ENCODE results near the gene IL7R.
A peak's percentile ranks its signal among the peaks of the same experiment; 100 is the strongest.

The IL7R gene

DNA sequence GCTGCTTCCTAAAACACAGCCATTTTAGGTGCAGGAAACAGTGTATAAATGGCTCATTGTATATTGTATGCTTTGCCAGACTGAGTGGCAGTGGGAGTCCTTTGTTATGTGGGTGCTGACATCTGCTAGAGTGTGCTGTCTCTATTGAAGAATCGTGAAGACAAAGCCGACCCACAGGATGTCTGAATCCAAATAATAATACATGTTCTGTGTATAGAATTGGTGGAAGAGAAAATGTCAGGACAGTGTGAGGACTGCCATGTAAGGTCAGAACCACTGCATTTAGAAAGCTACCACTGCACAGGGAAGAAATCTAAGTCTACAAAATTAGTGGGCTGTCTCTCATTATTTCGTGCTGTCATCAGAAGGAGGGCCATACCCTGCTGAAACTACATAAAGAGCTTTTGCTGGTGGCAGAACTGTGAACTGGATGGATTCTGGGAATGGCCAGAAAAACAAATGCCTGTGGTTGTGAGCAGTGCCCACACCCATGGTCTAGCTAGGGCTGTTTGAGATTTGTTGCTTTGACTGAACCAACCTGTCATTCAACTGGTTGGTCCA lies 2.5 kb downstream of the IL7R start:
- Histone ChIP-seq H3K36me3 (ENCODE audit: insufficient read depth, low read length) (peaks cover 3% of the 10 kb centered on the region), H3K4me3 (ENCODE audit: low read length) (peak overlapping the region; percentile 26), H3K4me1 (ENCODE audit: control insufficient read depth, insufficient read depth, low read length) (peaks cover 67% of the 10 kb centered on the region), H3K27me3 (ENCODE audit: control insufficient read depth, insufficient read depth, low read length) (no peaks in the 10 kb centered on the region), H3K4me2 (ENCODE audit: low read length) (peak overlapping the region; percentile 46), H3K9me3 (replicated peaks; ENCODE audit: low read length) (no peaks in the 10 kb centered on the region), H3K9ac (ENCODE audit: low read depth, low read length) (no peak overlapping the region)

DNA sequence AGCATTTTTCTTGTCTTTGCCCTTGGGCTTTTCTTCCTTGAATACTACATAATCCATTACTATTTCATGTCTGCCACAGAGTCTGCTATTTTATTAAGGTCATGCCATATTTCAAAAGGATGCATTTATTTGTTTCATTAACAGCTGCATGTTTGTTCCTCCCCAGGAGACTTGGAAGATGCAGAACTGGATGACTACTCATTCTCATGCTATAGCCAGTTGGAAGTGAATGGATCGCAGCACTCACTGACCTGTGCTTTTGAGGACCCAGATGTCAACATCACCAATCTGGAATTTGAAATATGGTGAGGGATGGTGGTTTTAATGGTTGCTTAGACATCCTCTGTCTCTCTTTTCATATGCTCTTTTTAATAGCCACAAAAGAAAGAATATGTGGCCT lies 4.0 kb downstream of the IL7R start:
- Histone ChIP-seq H3K4me3 (ENCODE audit: low read length) (no peak overlapping the region), H3K4me1 (ENCODE audit: control insufficient read depth, insufficient read depth, low read length) (peaks cover 59% of the 10 kb centered on the region), H3K36me3 (ENCODE audit: insufficient read depth, low read length) (peaks cover 3% of the 10 kb centered on the region), H3K27me3 (ENCODE audit: control insufficient read depth, insufficient read depth, low read length) (no peaks in the 10 kb centered on the region), H3K9me3 (replicated peaks; ENCODE audit: low read length) (no peaks in the 10 kb centered on the region), H3K4me2 (ENCODE audit: low read length) (no peak overlapping the region), H3K9ac (ENCODE audit: low read depth, low read length) (no peak overlapping the region)

DNA sequence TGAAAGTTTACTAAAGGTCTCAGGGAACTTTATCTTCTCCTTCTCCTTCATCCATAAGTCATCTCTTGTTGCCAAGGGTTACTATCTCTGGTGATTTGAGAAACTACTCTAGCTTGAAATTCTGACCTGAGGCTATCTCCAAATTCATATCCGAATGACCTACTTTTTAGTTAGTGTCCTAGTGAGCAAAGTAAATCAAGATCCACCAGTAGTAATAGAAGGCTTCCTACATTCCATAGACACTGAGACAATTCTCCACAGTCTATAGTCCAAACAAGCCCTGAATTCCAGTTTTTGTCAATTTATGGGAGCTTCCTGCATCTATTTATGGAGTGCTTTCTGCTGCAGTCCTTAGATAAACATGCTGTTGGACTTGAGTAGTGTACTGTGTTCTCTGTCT lies 5.0 kb downstream of the IL7R start:
- Histone ChIP-seq H3K9me3 (replicated peaks; ENCODE audit: low read length) (no peaks in the 10 kb centered on the region), H3K4me3 (ENCODE audit: low read length) (no peak overlapping the region), H3K36me3 (ENCODE audit: insufficient read depth, low read length) (peaks cover 3% of the 10 kb centered on the region), H3K27me3 (ENCODE audit: control insufficient read depth, insufficient read depth, low read length) (no peaks in the 10 kb centered on the region), H3K4me1 (ENCODE audit: control insufficient read depth, insufficient read depth, low read length) (peaks cover 50% of the 10 kb centered on the region), H3K4me2 (ENCODE audit: low read length) (no peak overlapping the region), H3K9ac (ENCODE audit: low read depth, low read length) (no peak overlapping the region)

DNA sequence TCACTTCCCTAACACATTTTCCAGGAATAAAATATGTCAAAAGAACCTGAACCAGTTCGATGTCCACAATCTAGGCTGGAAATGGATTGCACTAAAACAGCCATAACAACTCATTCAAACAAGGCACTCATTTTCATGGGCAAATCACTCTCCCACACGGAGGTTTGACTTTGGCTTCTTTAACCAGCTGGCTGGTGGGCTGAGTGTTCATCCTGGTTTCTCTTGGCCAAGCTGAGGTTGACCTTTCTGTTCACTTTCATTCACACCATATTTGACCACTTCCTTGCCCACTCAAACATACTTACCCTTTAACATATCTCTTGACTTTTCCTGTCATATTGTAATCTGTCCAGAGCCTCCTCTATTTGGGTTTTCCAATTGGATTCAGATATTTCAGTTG lies 5.4 kb downstream of the IL7R start:
- Histone ChIP-seq H3K9me3 (replicated peaks; ENCODE audit: low read length) (no peaks in the 10 kb centered on the region), H3K4me2 (ENCODE audit: low read length) (no peak overlapping the region), H3K36me3 (ENCODE audit: insufficient read depth, low read length) (peaks cover 3% of the 10 kb centered on the region), H3K9ac (ENCODE audit: low read depth, low read length) (no peak overlapping the region), H3K4me3 (ENCODE audit: low read length) (no peak overlapping the region), H3K4me1 (ENCODE audit: control insufficient read depth, insufficient read depth, low read length) (peaks cover 45% of the 10 kb centered on the region), H3K27me3 (ENCODE audit: control insufficient read depth, insufficient read depth, low read length) (no peaks in the 10 kb centered on the region)

DNA sequence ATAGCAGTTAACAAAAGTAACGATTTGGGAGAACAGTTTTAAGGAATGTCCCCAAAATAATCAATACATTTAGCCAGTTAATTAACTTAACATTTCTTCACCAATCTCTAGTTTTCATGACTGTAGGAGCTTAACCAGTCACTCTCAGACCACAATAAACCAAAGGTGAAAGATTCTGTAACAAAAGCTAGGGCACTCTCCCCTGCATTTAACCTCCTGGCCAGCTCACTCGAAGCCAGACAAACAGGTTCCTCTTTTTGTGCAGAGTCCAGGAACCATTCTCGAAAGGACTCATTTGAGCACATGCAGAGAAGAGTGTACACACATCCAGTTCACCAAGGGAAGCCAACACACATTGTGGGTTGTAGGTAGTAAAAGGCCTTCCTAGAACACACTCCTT lies 6.5 kb downstream of the IL7R start:
- Histone ChIP-seq H3K4me2 (ENCODE audit: low read length) (no peak overlapping the region), H3K9me3 (replicated peaks; ENCODE audit: low read length) (no peaks in the 10 kb centered on the region), H3K27me3 (ENCODE audit: control insufficient read depth, insufficient read depth, low read length) (no peaks in the 10 kb centered on the region), H3K4me1 (ENCODE audit: control insufficient read depth, insufficient read depth, low read length) (peaks cover 37% of the 10 kb centered on the region), H3K9ac (ENCODE audit: low read depth, low read length) (no peak overlapping the region), H3K4me3 (ENCODE audit: low read length) (no peak overlapping the region), H3K36me3 (ENCODE audit: insufficient read depth, low read length) (peaks cover 6% of the 10 kb centered on the region)

DNA sequence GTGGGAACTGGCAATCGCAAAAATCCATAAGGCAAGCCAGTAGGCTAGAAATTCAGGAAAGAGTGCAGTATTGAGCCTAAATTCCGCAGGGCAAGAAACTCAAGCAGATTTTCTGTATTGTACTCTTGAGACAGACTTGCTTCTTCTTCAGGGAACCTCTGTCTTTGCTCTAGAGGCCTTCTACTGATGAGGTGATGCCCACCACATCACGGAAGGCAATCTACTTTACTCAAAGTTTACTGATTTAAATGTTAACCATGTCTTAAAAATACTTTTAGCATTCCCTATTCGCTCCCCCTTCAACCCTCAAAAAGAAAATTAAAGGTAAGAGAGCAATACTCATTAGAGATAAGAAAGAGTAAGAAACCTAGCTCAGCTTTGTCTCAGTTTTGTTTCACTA lies 11.3 kb downstream of the IL7R start:
- H3K36me3 ChIP-seq (ENCODE audit: insufficient read depth, low read length), result peaks cover 7% of the 10 kb centered on the region
- H3K4me1 ChIP-seq (ENCODE audit: control insufficient read depth, insufficient read depth, low read length), result no peaks in the 10 kb centered on the region
- H3K9ac ChIP-seq (ENCODE audit: low read depth, low read length), result no peak overlapping the region
- H3K4me3 ChIP-seq (ENCODE audit: low read length), result no peak overlapping the region
- H3K9me3 ChIP-seq (replicated peaks; ENCODE audit: low read length), result no peaks in the 10 kb centered on the region
- no peaks in the 10 kb centered on the region for H3K27me3 ChIP-seq (ENCODE audit: control insufficient read depth, insufficient read depth, low read length)
- H3K4me2 ChIP-seq (ENCODE audit: low read length), result no peak overlapping the region

DNA sequence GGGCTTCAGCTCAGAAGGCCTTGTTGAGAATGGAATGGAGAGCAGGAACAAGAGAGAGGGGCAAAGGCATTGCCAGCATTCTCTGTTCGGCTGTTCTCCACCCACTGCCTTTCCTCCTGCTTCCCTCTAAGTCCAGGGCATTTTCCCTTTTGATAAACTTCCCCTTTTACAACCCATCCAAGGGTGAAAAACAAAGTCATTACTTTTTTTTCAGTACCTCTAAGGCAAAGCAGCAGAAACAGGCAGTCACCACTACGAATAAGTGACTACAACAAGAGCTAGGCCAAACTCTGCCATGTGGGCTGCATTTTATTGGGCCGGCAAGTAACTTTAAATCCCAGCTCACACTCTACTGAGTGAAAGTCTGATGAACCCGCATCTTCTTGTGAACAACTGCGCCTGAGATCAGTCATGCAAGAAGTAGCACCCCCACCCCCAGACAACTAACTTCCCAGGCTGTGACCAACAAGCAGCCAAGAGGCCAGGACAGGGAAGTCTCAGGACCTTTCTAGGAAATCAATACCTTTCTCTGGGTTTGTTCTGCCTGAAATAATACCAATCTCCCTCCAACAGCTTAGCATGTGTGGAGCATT lies 13.1 kb downstream of the IL7R start:
- no peaks in the 10 kb centered on the region for H3K4me1 ChIP-seq (ENCODE audit: control insufficient read depth, insufficient read depth, low read length)
- no peaks in the 10 kb centered on the region for H3K9me3 ChIP-seq (replicated peaks; ENCODE audit: low read length)
- no peak overlapping the region for H3K9ac ChIP-seq (ENCODE audit: low read depth, low read length)
- peaks cover 7% of the 10 kb centered on the region for H3K36me3 ChIP-seq (ENCODE audit: insufficient read depth, low read length)
- H3K4me3 ChIP-seq (ENCODE audit: low read length), result no peak overlapping the region
- H3K4me2 ChIP-seq (ENCODE audit: low read length), result no peak overlapping the region
- no peaks in the 10 kb centered on the region for H3K27me3 ChIP-seq (ENCODE audit: control insufficient read depth, insufficient read depth, low read length)

DNA sequence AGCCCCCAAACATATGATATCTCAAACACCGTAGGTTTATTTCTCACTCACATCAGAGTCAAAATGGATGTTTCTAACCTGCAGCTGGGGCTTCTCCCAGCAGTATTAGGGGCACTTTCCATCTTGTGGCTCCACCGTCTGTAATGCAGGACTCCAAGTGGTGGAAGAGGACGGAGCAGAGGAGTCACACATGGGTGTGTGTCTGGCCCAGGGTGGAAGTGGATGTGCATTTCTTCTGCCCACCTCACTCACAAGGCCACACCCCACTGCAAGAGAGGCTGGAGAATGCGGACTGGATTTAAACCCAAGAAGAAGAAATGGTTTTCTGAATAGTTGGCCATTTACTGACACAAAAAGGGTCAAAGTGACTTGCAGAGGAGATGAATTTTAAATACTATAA lies 13.9 kb downstream of the IL7R start:
- Histone ChIP-seq H3K9ac (ENCODE audit: low read depth, low read length) (no peak overlapping the region), H3K36me3 (ENCODE audit: insufficient read depth, low read length) (peaks cover 7% of the 10 kb centered on the region), H3K4me1 (ENCODE audit: control insufficient read depth, insufficient read depth, low read length) (no peaks in the 10 kb centered on the region)

DNA sequence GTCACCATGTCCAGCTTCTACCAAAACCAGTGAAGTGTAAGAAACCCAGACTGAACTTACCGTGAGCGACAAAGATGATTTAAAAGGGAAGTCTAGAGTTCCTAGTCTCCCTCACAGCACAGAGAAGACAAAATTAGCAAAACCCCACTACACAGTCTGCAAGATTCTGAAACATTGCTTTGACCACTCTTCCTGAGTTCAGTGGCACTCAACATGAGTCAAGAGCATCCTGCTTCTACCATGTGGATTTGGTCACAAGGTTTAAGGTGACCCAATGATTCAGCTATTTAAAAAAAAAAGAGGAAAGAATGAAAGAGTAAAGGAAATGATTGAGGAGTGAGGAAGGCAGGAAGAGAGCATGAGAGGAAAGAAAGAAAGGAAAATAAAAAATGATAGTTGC lies 19.8 kb downstream of the IL7R start:
- peaks cover 7% of the 10 kb centered on the region for H3K36me3 ChIP-seq (ENCODE audit: insufficient read depth, low read length)
- H3K4me2 ChIP-seq (ENCODE audit: low read length), result no peak overlapping the region
- H3K9ac ChIP-seq (ENCODE audit: low read depth, low read length), result no peak overlapping the region
- no peak overlapping the region for H3K4me3 ChIP-seq (ENCODE audit: low read length)
- H3K9me3 ChIP-seq (replicated peaks; ENCODE audit: low read length), result no peaks in the 10 kb centered on the region
- peaks cover 7% of the 10 kb centered on the region for H3K4me1 ChIP-seq (ENCODE audit: control insufficient read depth, insufficient read depth, low read length)
- H3K27me3 ChIP-seq (ENCODE audit: control insufficient read depth, insufficient read depth, low read length), result no peaks in the 10 kb centered on the region

More for the DNA sequence above, 13.9 kb downstream of the IL7R start:
- Histone ChIP-seq H3K9me3 (replicated peaks; ENCODE audit: low read length) (no peaks in the 10 kb centered on the region), H3K4me3 (ENCODE audit: low read length) (no peak overlapping the region), H3K27me3 (ENCODE audit: control insufficient read depth, insufficient read depth, low read length) (no peaks in the 10 kb centered on the region), H3K4me2 (ENCODE audit: low read length) (no peak overlapping the region)

DNA sequence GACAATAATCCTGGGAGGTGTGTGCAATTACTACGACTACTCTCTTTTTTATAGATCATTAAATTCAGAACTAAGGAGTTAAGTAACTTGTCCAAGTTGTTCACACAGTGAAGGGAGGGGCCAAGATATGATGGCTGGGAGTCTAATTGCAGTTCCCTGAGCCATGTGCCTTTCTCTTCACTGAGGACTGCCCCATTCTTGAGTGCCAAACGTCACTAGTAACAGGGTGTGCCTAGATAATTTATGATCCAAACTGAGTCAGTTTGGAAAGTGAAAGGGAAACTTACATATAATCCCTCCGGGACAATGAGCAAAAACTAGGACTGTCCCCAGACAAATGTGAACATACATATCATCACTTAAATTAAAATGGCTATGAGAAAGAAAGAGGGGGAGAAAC lies 20.2 kb downstream of the IL7R start:
- H3K9me3 ChIP-seq (replicated peaks; ENCODE audit: low read length), result no peaks in the 10 kb centered on the region
- no peaks in the 10 kb centered on the region for H3K27me3 ChIP-seq (ENCODE audit: control insufficient read depth, insufficient read depth, low read length)
- H3K4me1 ChIP-seq (ENCODE audit: control insufficient read depth, insufficient read depth, low read length), result peaks cover 7% of the 10 kb centered on the region
- no peak overlapping the region for H3K4me3 ChIP-seq (ENCODE audit: low read length)
- peaks cover 7% of the 10 kb centered on the region for H3K36me3 ChIP-seq (ENCODE audit: insufficient read depth, low read length)
- no peak overlapping the region for H3K4me2 ChIP-seq (ENCODE audit: low read length)
- H3K9ac ChIP-seq (ENCODE audit: low read depth, low read length), result no peak overlapping the region

DNA sequence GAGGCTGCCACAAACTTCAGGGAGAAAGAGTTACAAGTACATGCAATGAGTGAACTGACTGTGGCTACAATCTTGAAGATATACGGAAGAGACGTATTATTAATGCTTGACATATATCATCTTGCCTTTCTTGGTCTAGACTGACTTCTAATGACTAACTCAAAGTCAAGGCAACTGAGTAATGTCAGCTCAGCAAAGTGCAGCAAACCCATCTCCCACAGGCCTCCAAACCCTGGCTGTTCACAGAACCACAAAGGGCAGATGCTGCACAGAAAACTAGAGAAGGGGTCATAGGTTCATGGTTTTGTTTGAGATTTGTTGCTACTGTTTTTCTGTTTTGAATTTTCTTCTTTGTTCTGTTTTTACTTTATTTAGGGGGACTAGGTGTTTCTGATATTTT lies 21.0 kb downstream of the IL7R start:
- H3K4me3 ChIP-seq (ENCODE audit: low read length), result no peak overlapping the region
- H3K4me1 ChIP-seq (ENCODE audit: control insufficient read depth, insufficient read depth, low read length), result peaks cover 7% of the 10 kb centered on the region
- no peaks in the 10 kb centered on the region for H3K9me3 ChIP-seq (replicated peaks; ENCODE audit: low read length)
- H3K27me3 ChIP-seq (ENCODE audit: control insufficient read depth, insufficient read depth, low read length), result no peaks in the 10 kb centered on the region
- no peak overlapping the region for H3K4me2 ChIP-seq (ENCODE audit: low read length)
- peaks cover 7% of the 10 kb centered on the region for H3K36me3 ChIP-seq (ENCODE audit: insufficient read depth, low read length)
- no peak overlapping the region for H3K9ac ChIP-seq (ENCODE audit: low read depth, low read length)

DNA sequence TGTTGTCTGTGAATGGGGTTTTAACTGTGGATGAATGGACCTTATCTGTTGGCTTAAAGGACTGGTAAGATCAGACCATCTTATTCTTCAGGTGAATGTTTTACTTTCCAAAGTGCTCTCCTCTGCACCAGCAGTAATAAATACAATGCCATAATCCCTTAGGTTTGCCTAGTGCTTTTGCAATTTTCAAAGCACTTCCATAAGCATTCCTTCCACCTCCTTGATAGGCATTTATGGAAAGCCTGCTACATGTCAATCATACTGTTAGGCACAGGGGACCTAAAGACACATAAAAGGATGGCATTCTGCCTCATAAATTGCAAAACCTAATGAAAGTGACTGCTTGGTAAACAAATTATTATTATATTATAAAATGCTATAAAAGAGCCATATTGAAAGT lies 21.4 kb downstream of the IL7R start:
- no peak overlapping the region for H3K4me2 ChIP-seq (ENCODE audit: low read length)
- H3K36me3 ChIP-seq (ENCODE audit: insufficient read depth, low read length), result peaks cover 7% of the 10 kb centered on the region
- no peaks in the 10 kb centered on the region for H3K27me3 ChIP-seq (ENCODE audit: control insufficient read depth, insufficient read depth, low read length)
- no peaks in the 10 kb centered on the region for H3K9me3 ChIP-seq (replicated peaks; ENCODE audit: low read length)
- no peak overlapping the region for H3K4me3 ChIP-seq (ENCODE audit: low read length)
- peaks cover 7% of the 10 kb centered on the region for H3K4me1 ChIP-seq (ENCODE audit: control insufficient read depth, insufficient read depth, low read length)
- no peak overlapping the region for H3K9ac ChIP-seq (ENCODE audit: low read depth, low read length)

All from skeletal muscle satellite cell (primary cell).